WTC11 (cell line): ENCODE measurements around the gene RHOB. TPM values are rescaled to one million over a fixed set of nuclear protein-coding genes. Genes with fewer than 3 reads are reported as not detected.

Experiments used
- ATAC-seq: fragments of 200-7000 bp; cut with Tn5 transposase; 2 replicates; pipeline ENCODE4 v1.10.0; 2021; ENCODE audit warnings: mild to moderate bottlenecking, moderate library complexity
- CTCF ChIA-PET: fragments of 300-600 bp; sonication (Branson Sonifier 250); formaldehyde crosslinking; loops from one replicate; lab custom pipeline; 2021; ENCODE audit warnings: antibody characterized with exemption; lab: Charles Lee
- POLR2A ChIA-PET: fragments of 350-600 bp; sonication (Branson Sonifier 250); formaldehyde crosslinking; loops from one replicate; lab custom pipeline; 2021; ENCODE audit warnings: antibody characterized with exemption; lab: Charles Lee
- DNase-seq: peaks from one replicate; pipeline ENCODE4 v3.0.0; 2021; ENCODE audit warnings: low spot score
- H3K27ac Mint-ChIP-seq: 2 replicates; pipeline ENCODE4 v1.8.0; 2021; ENCODE audit warnings: mixed read lengths
- H3K27me3 Mint-ChIP-seq: 2 replicates; pipeline ENCODE4 v1.8.0; 2021; ENCODE audit warnings: low read depth, mild to moderate bottlenecking, moderate library complexity, mixed read lengths
- H3K36me3 Mint-ChIP-seq: 2 replicates; pipeline ENCODE4 v1.8.0; 2021; ENCODE audit warnings: mixed read lengths
- H3K4me1 Mint-ChIP-seq: 2 replicates; pipeline ENCODE4 v1.8.0; 2022; ENCODE audit warnings: mixed read lengths
- H3K4me3 Mint-ChIP-seq: 2 replicates; pipeline ENCODE4 v1.8.0; 2021; ENCODE audit warnings: mild to moderate bottlenecking, moderate library complexity, mixed read lengths
- H3K9me3 Mint-ChIP-seq: 2 replicates; pipeline ENCODE4 v1.8.0; 2021; ENCODE audit warnings: mixed read lengths
- CREM ChIP-seq: sonication (generic); formaldehyde crosslinking; IDR thresholded peaks from 2 replicates; pipeline ENCODE4 v1.8.1; 2022; ENCODE audit warnings: mild to moderate bottlenecking, missing genetic modification reagents, moderate library complexity
- ELF4 ChIP-seq: sonication (generic); formaldehyde crosslinking; IDR thresholded peaks from 2 replicates; pipeline ENCODE4 v1.8.1; 2022; ENCODE audit warnings: low read depth, mild to moderate bottlenecking, moderate library complexity, missing genetic modification reagents
- EMX1 ChIP-seq: fragments of 250-450 bp; sonication (Bioruptor Pico); IDR thresholded peaks from 2 replicates; pipeline ENCODE4 v1.8.0; 2021; ENCODE audit warnings: mild to moderate bottlenecking
- FOXJ3 ChIP-seq: sonication (generic); formaldehyde crosslinking; IDR thresholded peaks from 2 replicates; pipeline ENCODE4 v1.9.0; 2021; ENCODE audit warnings: missing genetic modification reagents, mild to moderate bottlenecking, borderline replicate concordance
- GRHL2 ChIP-seq: fragments of 250-450 bp; sonication (Bioruptor Pico); IDR thresholded peaks from 2 replicates; pipeline ENCODE4 v1.8.0; 2022; ENCODE audit warnings: mild to moderate bottlenecking, moderate library complexity; ENCODE audit not compliant: insufficient replicate concordance, severe bottlenecking
- GTF2I ChIP-seq: fragments of 250-450 bp; sonication (Bioruptor Pico); conservative IDR thresholded peaks from 2 replicates; pipeline ENCODE4 v1.4.0; 2021; ENCODE audit warnings: mild to moderate bottlenecking
- MLX ChIP-seq: sonication (generic); formaldehyde crosslinking; IDR thresholded peaks from 2 replicates; pipeline ENCODE4 v1.8.1; 2023; ENCODE audit warnings: mild to moderate bottlenecking, missing genetic modification reagents, moderate library complexity
- NFE2L1 ChIP-seq: sonication (generic); formaldehyde crosslinking; IDR thresholded peaks from 2 replicates; pipeline ENCODE4 v1.8.1; 2023; ENCODE audit warnings: missing genetic modification reagents
- NR2C2 ChIP-seq: sonication (generic); formaldehyde crosslinking; IDR thresholded peaks from 2 replicates; pipeline ENCODE4 v1.8.0; 2022; ENCODE audit warnings: mild to moderate bottlenecking, missing genetic modification reagents
- NR3C1 ChIP-seq: sonication (generic); formaldehyde crosslinking; conservative IDR thresholded peaks from 2 replicates; pipeline ENCODE4 v1.8.1; 2023; ENCODE audit warnings: low read depth, mild to moderate bottlenecking, missing genetic modification reagents
- RORB ChIP-seq: fragments of 250-450 bp; sonication (Bioruptor Pico); IDR thresholded peaks from 2 replicates; pipeline ENCODE4 v1.9.0; 2021; ENCODE audit warnings: mild to moderate bottlenecking
- STAT6 ChIP-seq: sonication (generic); formaldehyde crosslinking; conservative IDR thresholded peaks from 2 replicates; pipeline ENCODE4 v1.8.1; 2023; ENCODE audit warnings: mild to moderate bottlenecking, low read depth, missing genetic modification reagents, moderate library complexity
- ZMAT4 ChIP-seq: fragments of 250-450 bp; sonication (Bioruptor Pico); IDR thresholded peaks from 2 replicates; pipeline ENCODE4 v1.9.0; 2021; ENCODE audit warnings: mild to moderate bottlenecking
- ZNF121 ChIP-seq: sonication (generic); formaldehyde crosslinking; IDR thresholded peaks from 2 replicates; pipeline ENCODE4 v1.8.0; 2023; ENCODE audit warnings: missing genetic modification reagents
- ZNF219 ChIP-seq: sonication (generic); formaldehyde crosslinking; IDR thresholded peaks from 2 replicates; pipeline ENCODE4 v1.8.0; 2023; ENCODE audit warnings: missing genetic modification reagents, mild to moderate bottlenecking, borderline replicate concordance
- ZSCAN18 ChIP-seq: fragments of 250-450 bp; sonication (Bioruptor Pico); IDR thresholded peaks from 2 replicates; pipeline ENCODE4 v2.1.2; 2022; ENCODE audit warnings: mild to moderate bottlenecking, moderate library complexity
- total RNA-seq: library from RNA; stranded (reverse); gene quantifications from 3 replicates; pipeline ENCODE4 v1.2.3, GENCODE V29; 2021
- TF ChIP-seq, protein P1 (sequence below): sonication (generic); formaldehyde crosslinking; IDR thresholded peaks from 2 replicates; pipeline ENCODE4 v1.8.1; 2023; ENCODE audit warnings: mild to moderate bottlenecking, missing genetic modification reagents
- TF ChIP-seq, protein P2 (sequence below): sonication (generic); formaldehyde crosslinking; IDR thresholded peaks from 2 replicates; pipeline ENCODE4 v1.8.1; 2022; ENCODE audit warnings: missing genetic modification reagents, borderline replicate concordance
- TF ChIP-seq, protein P3 (sequence below): fragments of 200-600 bp; IDR thresholded peaks from 2 replicates; pipeline ENCODE4 v1.8.0; 2022; ENCODE audit warnings: antibody characterized with exemption
- TF ChIP-seq, protein P4 (sequence below): sonication (generic); formaldehyde crosslinking; IDR thresholded peaks from 2 replicates; pipeline ENCODE4 v1.8.0; 2022; ENCODE audit warnings: mild to moderate bottlenecking, missing genetic modification reagents

The RHOB gene
- total RNA-seq, 1 experiment from 2014 or later: 20.4 TPM

GRCh38 chr2:20439503-20439902 lies 7.4 kb upstream of the RHOB start:
- H3K27me3 Mint-ChIP-seq: no peaks in the 10 kb centered on the region; the same call in 1 of the 2 replicates
- TF ChIP-seq MLX (CRISPR knock-in tag) (no peak), CREM (no peak), EMX1 (CRISPR knock-in tag) (no peak), ELF4 (CRISPR knock-in tag) (no peak), NR3C1 (CRISPR knock-in tag) (no peak), GTF2I (CRISPR knock-in tag) (no peak), ZMAT4 (CRISPR knock-in tag) (no peak), FOXJ3 (CRISPR knock-in tag) (no peak), RORB (CRISPR knock-in tag) (no peak), ZNF219 (no peak)
- TF ChIP-seq, protein P1, sequence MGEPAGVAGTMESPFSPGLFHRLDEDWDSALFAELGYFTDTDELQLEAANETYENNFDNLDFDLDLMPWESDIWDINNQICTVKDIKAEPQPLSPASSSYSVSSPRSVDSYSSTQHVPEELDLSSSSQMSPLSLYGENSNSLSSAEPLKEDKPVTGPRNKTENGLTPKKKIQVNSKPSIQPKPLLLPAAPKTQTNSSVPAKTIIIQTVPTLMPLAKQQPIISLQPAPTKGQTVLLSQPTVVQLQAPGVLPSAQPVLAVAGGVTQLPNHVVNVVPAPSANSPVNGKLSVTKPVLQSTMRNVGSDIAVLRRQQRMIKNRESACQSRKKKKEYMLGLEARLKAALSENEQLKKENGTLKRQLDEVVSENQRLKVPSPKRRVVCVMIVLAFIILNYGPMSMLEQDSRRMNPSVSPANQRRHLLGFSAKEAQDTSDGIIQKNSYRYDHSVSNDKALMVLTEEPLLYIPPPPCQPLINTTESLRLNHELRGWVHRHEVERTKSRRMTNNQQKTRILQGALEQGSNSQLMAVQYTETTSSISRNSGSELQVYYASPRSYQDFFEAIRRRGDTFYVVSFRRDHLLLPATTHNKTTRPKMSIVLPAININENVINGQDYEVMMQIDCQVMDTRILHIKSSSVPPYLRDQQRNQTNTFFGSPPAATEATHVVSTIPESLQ (CRISPR knock-in tag): no peak
- TF ChIP-seq, protein P2, sequence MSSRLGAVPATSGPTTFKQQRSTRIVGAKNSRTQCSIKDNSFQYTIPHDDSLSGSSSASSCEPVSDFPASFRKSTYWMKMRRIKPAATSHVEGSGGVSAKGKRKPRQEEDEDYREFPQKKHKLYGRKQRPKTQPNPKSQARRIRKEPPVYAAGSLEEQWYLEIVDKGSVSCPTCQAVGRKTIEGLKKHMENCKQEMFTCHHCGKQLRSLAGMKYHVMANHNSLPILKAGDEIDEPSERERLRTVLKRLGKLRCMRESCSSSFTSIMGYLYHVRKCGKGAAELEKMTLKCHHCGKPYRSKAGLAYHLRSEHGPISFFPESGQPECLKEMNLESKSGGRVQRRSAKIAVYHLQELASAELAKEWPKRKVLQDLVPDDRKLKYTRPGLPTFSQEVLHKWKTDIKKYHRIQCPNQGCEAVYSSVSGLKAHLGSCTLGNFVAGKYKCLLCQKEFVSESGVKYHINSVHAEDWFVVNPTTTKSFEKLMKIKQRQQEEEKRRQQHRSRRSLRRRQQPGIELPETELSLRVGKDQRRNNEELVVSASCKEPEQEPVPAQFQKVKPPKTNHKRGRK: no peak
- TF ChIP-seq, protein P3, sequence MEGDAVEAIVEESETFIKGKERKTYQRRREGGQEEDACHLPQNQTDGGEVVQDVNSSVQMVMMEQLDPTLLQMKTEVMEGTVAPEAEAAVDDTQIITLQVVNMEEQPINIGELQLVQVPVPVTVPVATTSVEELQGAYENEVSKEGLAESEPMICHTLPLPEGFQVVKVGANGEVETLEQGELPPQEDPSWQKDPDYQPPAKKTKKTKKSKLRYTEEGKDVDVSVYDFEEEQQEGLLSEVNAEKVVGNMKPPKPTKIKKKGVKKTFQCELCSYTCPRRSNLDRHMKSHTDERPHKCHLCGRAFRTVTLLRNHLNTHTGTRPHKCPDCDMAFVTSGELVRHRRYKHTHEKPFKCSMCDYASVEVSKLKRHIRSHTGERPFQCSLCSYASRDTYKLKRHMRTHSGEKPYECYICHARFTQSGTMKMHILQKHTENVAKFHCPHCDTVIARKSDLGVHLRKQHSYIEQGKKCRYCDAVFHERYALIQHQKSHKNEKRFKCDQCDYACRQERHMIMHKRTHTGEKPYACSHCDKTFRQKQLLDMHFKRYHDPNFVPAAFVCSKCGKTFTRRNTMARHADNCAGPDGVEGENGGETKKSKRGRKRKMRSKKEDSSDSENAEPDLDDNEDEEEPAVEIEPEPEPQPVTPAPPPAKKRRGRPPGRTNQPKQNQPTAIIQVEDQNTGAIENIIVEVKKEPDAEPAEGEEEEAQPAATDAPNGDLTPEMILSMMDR: no peak
- TF ChIP-seq, protein P4, sequence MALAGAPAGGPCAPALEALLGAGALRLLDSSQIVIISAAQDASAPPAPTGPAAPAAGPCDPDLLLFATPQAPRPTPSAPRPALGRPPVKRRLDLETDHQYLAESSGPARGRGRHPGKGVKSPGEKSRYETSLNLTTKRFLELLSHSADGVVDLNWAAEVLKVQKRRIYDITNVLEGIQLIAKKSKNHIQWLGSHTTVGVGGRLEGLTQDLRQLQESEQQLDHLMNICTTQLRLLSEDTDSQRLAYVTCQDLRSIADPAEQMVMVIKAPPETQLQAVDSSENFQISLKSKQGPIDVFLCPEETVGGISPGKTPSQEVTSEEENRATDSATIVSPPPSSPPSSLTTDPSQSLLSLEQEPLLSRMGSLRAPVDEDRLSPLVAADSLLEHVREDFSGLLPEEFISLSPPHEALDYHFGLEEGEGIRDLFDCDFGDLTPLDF (CRISPR knock-in tag): no peak
- H3K4me1 Mint-ChIP-seq: peaks cover 9% of the 10 kb centered on the region; the same call in 1 of the 2 replicates
- ATAC-seq (no peak), DNase-seq (no peak)
- H3K9me3 Mint-ChIP-seq: no peaks in the 10 kb centered on the region
- ChIA-PET POLR2A (no interaction called here), CTCF (interaction anchor here (0.7 to 4.6 kb wide), 6 partner anchors 17 to 212 kb away, joined by 3 to 25 read pairs (median 6); no protein-coding TSS in a partner anchor)
- H3K36me3 Mint-ChIP-seq: no peaks in the 10 kb centered on the region
- no peak overlapping the region for H3K27ac Mint-ChIP-seq
- no peak overlapping the region for H3K4me3 Mint-ChIP-seq

DNA sequence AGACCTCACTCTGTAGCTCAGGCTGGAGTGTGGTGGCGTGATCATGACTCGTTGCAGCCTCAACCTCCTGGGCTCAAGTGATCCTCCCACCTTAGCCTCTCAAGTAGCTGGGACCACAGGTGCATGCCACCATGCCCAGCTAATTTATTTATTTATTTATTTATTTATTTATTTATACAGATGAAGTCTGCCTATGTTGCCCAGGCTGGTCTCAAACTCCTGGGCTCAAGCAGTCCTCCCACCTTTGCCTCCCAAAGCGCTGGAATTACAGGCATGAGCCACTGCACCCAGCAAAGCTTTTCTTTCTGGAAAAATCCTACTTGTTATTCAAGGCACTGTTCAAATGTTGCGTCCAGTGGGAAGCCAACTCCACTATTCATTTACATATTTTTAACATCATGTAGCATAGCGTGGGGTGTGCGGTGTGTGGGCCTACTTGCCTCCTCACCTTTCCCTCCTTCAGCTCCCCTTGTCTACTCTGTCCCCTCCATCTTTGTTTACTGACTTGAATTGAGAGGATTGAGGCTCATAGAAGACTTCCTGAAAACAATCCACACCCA lies 6.8 kb upstream of the RHOB start:
- ChIA-PET POLR2A (no interaction called here), CTCF (interaction anchor here (0.5 to 4.6 kb wide), 11 partner anchors 13 to 222 kb away, joined by 3 to 44 read pairs (median 6); no protein-coding TSS in a partner anchor)
- TF ChIP-seq ZSCAN18 (CRISPR knock-in tag) (no peak), NFE2L1 (CRISPR knock-in tag) (no peak), STAT6 (no peak), GRHL2 (no peak), ZNF121 (CRISPR knock-in tag) (no peak), NR2C2 (CRISPR knock-in tag) (no peak)

More for the DNA sequence above, 6.8 kb upstream of the RHOB start:
- Mint-ChIP-seq H3K36me3 (no peaks in the 10 kb centered on the region), H3K27me3 (peaks cover 4% of the 10 kb centered on the region), H3K27ac (no peak overlapping the region), H3K4me1 (peaks cover 10% of the 10 kb centered on the region), H3K4me3 (no peak overlapping the region), H3K9me3 (no peaks in the 10 kb centered on the region)
- DNase-seq (no peak), ATAC-seq (no peak)
